ENCODE data around the gene TXNL4A. TPM values are rescaled to one million over a fixed set of nuclear protein-coding genes. Genes with fewer than 3 reads are reported as not detected.

TXNL4A gene
- total RNA-seq, result 37.1 and 46.3 TPM in 2 replicates

GRCh38 chr18:79988451-79989194 is at the start of gene TXNL4A:
Gene TXNL4A, minus strand, starts transcription at chr18:79988563. Its CDS starts 171 bp downstream, at chr18:79988392.

GRCh38 chr18:80034068-80034851 is 45.9 kb upstream of the TXNL4A start, which contains the start of gene RBFA:
Gene RBFA, plus strand, starts transcription at chr18:80034434. Its CDS starts 62 bp downstream, at chr18:80034496.

GRCh38 chr18:79964330-79965118 is 23.8 kb downstream of the TXNL4A start, which contains the start of gene HSBP1L1:
Gene HSBP1L1, plus strand, starts transcription at chr18:79964643. Its CDS starts 93 bp downstream, at chr18:79964736.

GRCh38 chr18:79951545-79952455 is 36.6 kb downstream of the TXNL4A start, which contains the start of gene SLC66A2:
Gene SLC66A2, minus strand, starts transcription at chr18:79951653. Its CDS starts 727 bp downstream, at chr18:79950926.

Other genes with a start within 250 kb of the TXNL4A start
- gene KCNG2, start 190.6 kb downstream of the TXNL4A start, total RNA-seq, result 0.43 and 0.69 TPM in 2 replicates
- 39.0 and 40.0 TPM in 2 replicates for gene SLC66A2, start 36.9 kb downstream of the TXNL4A start, total RNA-seq
- 3.0 and 4.3 TPM in 2 replicates for gene HSBP1L1, start 23.9 kb downstream of the TXNL4A start, total RNA-seq
- 32.1 and 42.8 TPM in 2 replicates for gene RBFA, start 45.9 kb upstream of the TXNL4A start, total RNA-seq
- gene ADNP2, start 120.7 kb upstream of the TXNL4A start, total RNA-seq, result 16.7 and 18.0 TPM in 2 replicates

Measured in dermis lymphatic vessel endothelial cell (primary cell).